Measurements from ENCODE around the gene CUX1.

GRCh38 chr7:102277901-102278300, 460.5 kb downstream of the CUX1 start:
- no peak for TF ChIP-seq CTCF (IDR thresholded peaks at IDR 0.05; ENCODE audit: borderline replicate concordance, extremely low read depth, low read length, poor library complexity, severe bottlenecking)
- no peak for TF ChIP-seq EZH2 (IDR thresholded peaks at IDR 0.05; ENCODE audit: borderline replicate concordance, low read depth, low read length, severe bottlenecking)
